GM21390 (cell line): ENCODE measurements around the gene EYA3.
"Not testable (repeated sequence)": the region's sequence is repeated elsewhere in the genome, so short reads cannot be mapped to it uniquely, and the experiment has no call there.

Experiments
- ATAC-seq: cut with Tn5 transposase; IDR thresholded peaks from one replicate; pipeline ENCODE4 v1.9.1; 2021; ENCODE audit not compliant: unreplicated experiment

EYA3 gene

GRCh38 chr1:28031173-28031572, 57.2 kb downstream of the EYA3 start:
- no peak for ATAC-seq

GRCh38 chr1:28028873-28029654, 59.3 kb downstream of the EYA3 start:
- ATAC-seq = no peak

GRCh38 chr1:28027660-28028059, 60.8 kb downstream of the EYA3 start:
- ATAC-seq = no peak

GRCh38 chr1:28027238-28027637, 61.2 kb downstream of the EYA3 start:
- no peak for ATAC-seq

GRCh38 chr1:28026329-28026728, 62.1 kb downstream of the EYA3 start:
- no peak for ATAC-seq

GRCh38 chr1:28021064-28021463, 67.3 kb downstream of the EYA3 start:
- no peak for ATAC-seq

- no peak for ATAC-seq
Observed at GRCh38 chr1:28010969-28011368, 77.4 kb downstream of the EYA3 start.

- not testable (repeated sequence) for ATAC-seq
Observed at GRCh38 chr1:28003117-28003516, 85.3 kb downstream of the EYA3 start.

GRCh38 chr1:28002600-28002999, 85.8 kb downstream of the EYA3 start:
- no peak for ATAC-seq

GRCh38 chr1:27999055-27999454, 89.4 kb downstream of the EYA3 start:
- no peak for ATAC-seq

GRCh38 chr1:27994526-27994925, 93.9 kb downstream of the EYA3 start:
- not testable (repeated sequence) for ATAC-seq

- ATAC-seq = no peak
Observed at GRCh38 chr1:27994060-27994459, 94.3 kb downstream of the EYA3 start.

GRCh38 chr1:27993241-27993640, 95.2 kb downstream of the EYA3 start:
- no peak for ATAC-seq

- no peak for ATAC-seq
Observed at GRCh38 chr1:27992276-27992675, 96.1 kb downstream of the EYA3 start.

- ATAC-seq = no peak
Observed at GRCh38 chr1:27990920-27991537, 97.4 kb downstream of the EYA3 start.

GRCh38 chr1:27981145-27981544, 107.3 kb downstream of the EYA3 start:
- ATAC-seq = no peak

- no peak for ATAC-seq
Observed at GRCh38 chr1:27980216-27980845, 108.1 kb downstream of the EYA3 start.

- ATAC-seq = no peak
Observed at GRCh38 chr1:27979859-27980201, 108.6 kb downstream of the EYA3 start.

GRCh38 chr1:27979151-27979858, 109.1 kb downstream of the EYA3 start:
- ATAC-seq = no peak

GRCh38 chr1:27974417-27974781, 114.0 kb downstream of the EYA3 start:
- ATAC-seq = no peak

GRCh38 chr1:27973771-27974416, 114.5 kb downstream of the EYA3 start:
- ATAC-seq = no peak
